AG09309 (cell line): ENCODE results near the gene HCN3.
A peak's percentile ranks its signal among the peaks of the same experiment; 100 is the strongest.

Source experiments
- DNase-seq: peaks from one replicate; pipeline ENCODE4 v3.0.0-alpha.2; 2010; ENCODE audit warnings: low read depth
- H3K4me3 ChIP-seq: 2 replicates; pipeline ENCODE4 v1.5.1; 2011; ENCODE audit warnings: mild to moderate bottlenecking, low read depth, low read length, moderate library complexity; ENCODE audit not compliant: control insufficient read depth
- CTCF ChIP-seq: IDR thresholded peaks from 2 replicates; pipeline ENCODE4 v1.5.1; 2011; ENCODE audit warnings: mild to moderate bottlenecking, low read depth, low read length, inconsistent platforms; ENCODE audit not compliant: insufficient read depth, control insufficient read depth; ENCODE audit errors: missing control alignments

HCN3 gene

DNA sequence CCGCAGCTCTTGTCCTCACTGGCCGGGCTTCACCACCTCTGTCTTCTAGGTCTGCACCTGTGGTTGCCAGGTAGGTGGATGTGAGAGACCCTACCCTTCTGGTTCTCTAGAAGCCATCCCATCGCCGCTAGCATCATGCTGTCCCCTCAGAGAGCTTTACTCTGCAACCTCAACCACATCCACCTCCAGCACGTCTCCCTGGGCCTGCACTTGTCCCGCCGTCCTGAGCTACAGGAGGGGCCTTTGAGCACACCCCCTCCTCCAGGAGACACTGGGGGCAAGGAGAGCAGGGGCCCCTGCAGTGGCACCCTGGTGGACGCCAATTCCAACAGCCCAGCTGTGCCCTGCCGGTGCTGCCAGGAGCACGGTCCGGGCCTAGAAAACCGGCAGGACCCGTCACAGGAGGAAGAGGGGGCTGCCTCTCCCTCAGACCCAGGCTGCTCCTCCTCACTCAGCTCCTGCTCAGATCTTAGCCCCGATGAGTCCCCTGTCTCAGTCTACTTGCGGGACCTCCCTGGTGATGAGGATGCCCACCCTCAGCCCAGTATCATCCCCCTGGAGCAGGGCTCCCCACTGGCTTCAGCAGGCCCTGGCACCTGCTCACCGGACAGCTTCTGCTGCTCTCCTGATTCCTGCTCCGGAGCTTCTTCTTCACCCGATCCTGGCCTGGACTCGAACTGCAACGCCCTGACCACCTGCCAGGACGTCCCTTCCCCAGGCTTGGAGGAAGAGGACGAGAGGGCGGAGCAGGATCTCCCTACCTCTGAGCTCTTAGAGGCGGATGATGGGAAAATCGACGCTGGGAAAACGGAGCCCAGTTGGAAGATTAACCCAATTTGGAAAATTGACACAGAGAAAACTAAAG is 44.6 kb downstream of the HCN3 start:
- TF ChIP-seq CTCF: no peak
- H3K4me3 ChIP-seq: peak overlapping the region; percentile 98
- DNase-seq: no peak

DNA sequence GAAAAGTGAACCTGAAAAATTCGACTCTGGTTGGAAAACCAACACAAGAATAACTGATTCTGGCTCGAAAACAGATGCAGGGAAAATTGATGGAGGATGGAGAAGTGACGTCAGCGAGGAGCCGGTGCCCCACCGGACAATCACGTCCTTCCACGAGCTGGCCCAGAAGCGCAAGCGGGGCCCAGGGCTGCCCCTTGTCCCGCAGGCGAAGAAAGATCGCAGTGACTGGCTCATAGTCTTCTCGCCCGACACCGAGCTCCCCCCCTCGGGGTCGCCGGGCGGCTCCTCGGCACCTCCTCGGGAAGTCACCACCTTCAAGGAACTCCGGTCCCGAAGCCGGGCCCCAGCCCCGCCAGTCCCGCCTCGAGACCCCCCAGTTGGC is 45.3 kb downstream of the HCN3 start:
- no peak for DNase-seq
- no peak for TF ChIP-seq CTCF
- H3K4me3 ChIP-seq: peak overlapping the region; percentile 98

DNA sequence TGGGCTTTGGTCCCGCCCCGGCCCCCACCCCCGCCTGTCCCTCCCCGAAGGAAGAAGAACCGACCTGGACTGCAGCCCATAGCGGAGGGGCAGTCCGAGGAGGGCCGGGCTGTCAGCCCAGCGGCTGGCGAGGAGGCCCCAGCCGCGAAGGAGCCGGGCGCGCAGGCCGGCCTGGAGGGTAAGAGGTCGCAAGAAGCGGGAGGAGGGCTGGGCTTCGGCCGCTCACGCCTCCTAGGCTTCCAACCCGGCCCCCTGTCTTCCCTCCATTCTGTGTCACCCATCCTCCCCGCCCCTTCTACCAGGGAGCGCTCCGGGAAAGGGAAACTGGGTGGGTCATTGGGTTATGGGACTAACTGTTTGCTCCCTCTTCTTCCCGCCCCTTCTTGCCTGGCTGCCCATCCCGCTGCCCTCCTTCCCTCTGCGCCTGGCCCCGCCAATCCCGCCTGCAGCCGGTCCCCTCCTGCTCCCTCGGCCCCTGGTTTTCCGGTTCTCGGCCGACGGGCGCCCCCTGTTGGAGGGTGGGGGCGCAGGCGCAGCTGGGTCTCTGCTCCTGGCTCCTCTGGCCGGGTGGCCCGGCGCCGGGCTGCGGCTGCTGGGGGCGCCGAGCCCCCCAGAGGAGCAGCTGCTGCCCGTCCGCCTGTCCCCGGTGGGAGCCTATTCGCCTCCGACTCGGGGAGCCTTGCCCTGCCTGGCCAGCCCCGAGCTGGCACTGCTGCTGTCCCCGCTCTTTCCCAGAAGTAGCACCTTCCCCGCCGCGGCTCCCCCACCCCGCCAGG is 45.9 kb downstream of the HCN3 start:
- peak overlapping the region; percentile 98 for H3K4me3 ChIP-seq
- DNase-seq: peak; percentile 80
- TF ChIP-seq CTCF: peak; percentile 92

DNA sequence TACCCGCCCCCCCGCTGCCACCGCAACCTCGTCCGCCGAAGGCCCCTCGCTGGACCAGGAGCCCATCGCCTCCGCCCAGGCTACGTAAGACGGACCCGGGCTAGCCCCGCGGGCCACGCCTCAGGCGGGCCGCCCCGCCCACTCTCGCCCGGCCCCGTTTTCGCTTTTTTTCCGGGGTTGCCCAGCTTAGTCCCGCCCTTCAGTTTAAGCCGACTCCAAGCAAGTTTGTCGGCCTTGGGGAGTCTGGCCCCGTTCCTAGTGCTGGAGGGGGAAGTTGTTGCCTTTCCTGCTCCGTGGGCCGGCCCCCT is 46.4 kb downstream of the HCN3 start:
- peak overlapping the region; percentile 98 for H3K4me3 ChIP-seq
- no peak for TF ChIP-seq CTCF
- DNase-seq: peak; percentile 71

DNA sequence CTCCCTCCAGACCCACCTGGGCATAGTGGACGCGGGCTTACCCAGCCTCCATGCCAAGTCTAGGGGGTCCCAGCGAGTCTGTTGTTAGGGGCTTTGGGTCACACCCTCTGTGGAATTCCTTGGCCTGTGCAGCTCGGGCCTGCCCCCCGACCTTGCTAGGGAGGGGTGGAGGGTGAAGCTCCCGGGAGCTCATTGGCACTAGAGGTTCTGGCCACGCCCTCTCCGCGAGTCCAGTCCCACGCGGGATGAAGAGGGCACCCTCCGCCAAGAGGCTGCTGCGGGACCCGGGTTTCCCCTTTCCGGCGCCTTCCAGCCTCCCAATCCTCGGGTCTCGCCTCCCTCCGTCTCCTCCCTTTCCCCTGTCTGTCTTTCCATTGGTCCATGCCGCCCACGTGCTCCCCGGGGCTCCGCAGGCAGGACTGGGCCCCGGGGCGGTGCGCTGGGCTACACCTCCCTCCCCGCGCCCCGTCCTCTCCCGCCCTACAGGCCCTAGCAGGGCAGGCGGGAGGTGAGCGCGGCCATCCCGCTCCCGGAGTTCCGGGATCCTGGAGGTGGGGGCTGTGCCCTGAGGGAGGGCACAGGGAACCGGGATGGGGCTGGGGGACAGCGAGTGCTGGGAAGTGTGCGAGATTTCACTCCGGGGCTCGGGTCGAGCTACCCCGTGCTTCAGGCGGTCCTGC is 46.9 kb downstream of the HCN3 start:
- peak; percentile 83 for DNase-seq
- H3K4me3 ChIP-seq: peak overlapping the region; percentile 98
- TF ChIP-seq CTCF: no peak

- peak; percentile 60 for TF ChIP-seq CTCF
- DNase-seq: no peak
- peak overlapping the region; percentile 98 for H3K4me3 ChIP-seq
These were observed 47.7 kb downstream of the HCN3 start for GRCh38 chr1:155324717-155325602.
